GM18861 (cell line): ENCODE measurements around the gene NPHP4.

Source experiments
- ATAC-seq: cut with Tn5 transposase; IDR thresholded peaks from one replicate; pipeline ENCODE4 v1.9.1; 2021; ENCODE audit not compliant: unreplicated experiment

Gene NPHP4

DNA sequence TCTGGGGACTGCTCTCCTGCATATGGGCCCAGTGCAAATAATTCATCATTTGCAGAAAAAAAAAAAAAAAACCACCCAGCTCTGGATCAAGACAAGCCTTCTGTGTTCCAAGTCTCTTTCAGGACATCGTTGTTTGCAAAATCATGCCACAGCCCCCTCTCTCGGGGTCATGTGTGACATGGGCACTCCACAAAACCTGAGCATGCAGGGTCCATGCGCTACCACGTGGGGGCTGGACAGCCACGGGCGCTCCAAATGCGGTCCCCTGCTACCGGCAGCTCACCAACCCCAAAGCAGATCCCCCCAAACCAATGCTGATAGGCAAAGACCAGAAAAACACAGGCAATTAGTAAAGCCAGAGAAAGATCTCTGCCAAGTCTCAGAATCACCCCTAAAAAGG, 17.6 kb downstream of the NPHP4 start:
- no peak for ATAC-seq

DNA sequence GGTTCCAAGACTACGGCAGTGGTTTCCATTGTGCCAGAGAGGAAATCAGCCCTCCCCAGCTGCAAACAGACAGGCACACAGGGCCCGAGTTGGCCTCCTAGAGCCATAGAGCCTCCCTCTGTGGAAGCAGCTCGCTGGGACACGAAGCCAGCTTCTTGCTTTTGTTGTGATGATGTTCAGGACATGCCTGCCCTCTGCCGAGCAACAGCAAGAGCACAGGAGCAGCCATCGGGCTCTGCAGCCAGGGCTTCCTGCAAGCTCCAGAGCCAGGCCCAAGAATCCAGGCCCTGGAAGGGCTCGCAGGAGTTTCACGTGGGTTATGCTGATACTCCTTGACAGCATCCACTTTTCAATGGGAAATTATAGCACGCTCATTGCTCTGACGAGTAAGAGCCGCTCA, 18.5 kb downstream of the NPHP4 start:
- ATAC-seq = no peak

DNA sequence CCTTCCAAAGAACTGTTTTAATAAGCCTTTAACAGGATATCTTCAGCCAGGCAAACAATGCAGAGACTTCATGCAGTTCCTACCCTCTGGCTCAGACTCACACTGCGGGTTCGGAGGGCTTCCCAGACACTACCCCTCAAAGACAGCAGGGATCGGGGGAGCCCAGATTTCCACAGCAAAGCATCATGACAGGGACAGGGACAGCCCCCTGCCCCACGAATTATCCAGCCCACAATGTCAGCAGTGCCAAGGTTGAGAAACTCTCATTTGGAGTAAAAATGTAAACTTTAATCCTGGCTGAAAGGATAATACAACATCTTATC, 20.1 kb downstream of the NPHP4 start:
- no peak for ATAC-seq

DNA sequence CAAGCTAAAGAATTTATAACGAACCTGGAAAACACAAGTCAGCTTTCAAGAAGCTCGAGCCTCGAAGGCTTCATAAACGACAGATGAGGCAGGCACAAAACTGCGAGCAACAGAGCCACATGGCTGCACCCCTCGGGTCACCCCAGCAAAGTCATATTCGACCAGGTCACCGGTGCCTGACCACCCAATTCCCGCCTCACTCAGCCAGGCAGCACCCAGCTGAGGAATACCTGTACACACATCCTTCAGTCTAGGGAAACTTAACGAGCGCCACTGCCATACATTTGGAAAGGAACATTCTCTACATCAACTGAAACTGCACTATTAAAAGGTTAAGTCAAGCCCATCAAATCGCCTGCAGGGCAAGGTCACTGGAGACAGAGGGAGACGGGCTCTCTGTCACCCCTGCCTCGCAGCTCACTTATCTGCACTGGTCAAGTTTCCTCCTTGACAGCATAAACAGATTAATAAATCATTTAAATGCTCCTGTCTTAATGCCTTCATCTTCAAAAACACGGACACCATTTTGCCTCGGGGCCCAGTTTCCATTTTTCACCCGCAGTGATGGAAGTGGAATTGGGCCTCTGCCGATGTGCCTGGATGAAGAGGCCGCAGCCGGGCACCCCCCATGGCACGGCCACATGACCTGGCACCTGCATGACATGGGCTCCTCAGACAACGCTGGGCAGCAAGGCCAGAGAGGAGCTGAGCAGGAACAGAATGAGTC, 20.6 kb downstream of the NPHP4 start:
- ATAC-seq = no peak

DNA sequence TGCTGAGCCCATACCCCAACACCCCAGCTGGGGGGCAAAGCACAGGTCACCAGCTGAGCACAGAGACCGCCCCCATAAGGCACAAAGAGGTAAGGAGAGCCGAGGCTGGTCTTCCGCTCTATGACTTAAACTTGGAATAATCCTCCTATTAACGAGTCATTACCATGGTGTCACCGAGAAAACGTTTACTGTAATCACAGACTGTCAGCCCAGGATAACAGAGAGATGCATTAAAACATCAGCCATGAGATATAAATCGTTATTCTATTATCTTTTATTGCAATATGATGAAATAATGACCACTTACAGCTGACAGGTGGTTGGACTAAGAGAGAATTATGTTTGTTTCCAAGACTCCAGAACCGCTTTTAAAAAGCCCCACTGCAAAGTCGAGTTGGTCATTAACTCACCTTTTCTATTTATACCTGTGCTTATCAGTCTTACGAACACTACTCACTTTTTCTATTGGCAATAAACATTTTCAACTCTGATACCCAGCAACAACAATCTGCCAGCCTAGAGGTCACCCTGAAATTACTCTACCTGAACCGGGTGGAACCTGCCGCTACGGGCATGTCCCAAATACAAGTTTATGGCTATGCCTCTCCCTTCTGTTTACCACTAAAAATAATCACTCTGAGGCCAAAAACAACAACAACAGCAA, 21.5 kb downstream of the NPHP4 start:
- no peak for ATAC-seq

DNA sequence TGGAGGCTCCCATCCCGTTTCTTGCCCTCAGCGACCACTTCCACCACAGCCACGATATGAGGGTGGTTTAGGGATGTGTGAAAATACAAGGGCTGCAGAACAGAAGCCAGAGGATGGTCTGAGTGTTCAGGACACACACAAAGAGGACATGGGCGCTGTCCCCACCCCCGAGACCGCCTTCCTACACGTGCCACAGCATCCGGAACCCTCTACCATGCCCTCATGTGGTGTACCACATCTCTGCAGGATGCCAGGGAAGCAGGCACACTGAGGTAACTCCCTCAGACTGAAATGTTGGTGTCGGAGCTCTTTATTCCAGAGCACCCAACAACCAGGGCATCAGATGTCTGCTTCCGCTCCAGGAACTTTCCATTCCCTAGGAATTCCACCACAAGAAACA, 23.1 kb downstream of the NPHP4 start:
- ATAC-seq = no peak

DNA sequence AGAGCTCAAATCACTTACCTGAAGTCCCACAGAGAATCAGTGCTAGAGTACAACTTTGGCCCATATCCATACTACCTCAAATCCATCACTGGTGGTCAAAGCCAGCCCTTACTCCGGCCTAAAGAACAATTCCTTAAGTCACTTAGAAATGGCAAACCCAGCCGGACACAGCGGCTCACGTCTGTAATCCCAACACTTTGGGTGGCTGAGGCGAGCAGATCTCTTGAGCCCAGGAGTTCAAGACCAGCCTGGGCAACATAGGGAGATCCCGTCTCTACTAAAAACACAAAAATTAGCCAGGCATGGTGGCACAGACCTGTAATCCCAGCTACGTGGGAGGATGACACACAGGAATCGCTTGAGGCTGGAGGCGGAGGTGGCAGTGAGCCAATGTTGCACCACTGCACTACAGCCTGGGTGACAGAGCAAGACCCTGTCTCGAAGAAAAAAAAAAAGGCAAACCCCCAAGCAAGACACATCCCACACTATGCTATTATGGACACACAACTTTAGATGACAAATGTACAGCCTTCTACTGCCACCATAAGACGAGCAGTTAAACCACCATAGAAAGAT, 24.0 kb downstream of the NPHP4 start:
- no peak for ATAC-seq

DNA sequence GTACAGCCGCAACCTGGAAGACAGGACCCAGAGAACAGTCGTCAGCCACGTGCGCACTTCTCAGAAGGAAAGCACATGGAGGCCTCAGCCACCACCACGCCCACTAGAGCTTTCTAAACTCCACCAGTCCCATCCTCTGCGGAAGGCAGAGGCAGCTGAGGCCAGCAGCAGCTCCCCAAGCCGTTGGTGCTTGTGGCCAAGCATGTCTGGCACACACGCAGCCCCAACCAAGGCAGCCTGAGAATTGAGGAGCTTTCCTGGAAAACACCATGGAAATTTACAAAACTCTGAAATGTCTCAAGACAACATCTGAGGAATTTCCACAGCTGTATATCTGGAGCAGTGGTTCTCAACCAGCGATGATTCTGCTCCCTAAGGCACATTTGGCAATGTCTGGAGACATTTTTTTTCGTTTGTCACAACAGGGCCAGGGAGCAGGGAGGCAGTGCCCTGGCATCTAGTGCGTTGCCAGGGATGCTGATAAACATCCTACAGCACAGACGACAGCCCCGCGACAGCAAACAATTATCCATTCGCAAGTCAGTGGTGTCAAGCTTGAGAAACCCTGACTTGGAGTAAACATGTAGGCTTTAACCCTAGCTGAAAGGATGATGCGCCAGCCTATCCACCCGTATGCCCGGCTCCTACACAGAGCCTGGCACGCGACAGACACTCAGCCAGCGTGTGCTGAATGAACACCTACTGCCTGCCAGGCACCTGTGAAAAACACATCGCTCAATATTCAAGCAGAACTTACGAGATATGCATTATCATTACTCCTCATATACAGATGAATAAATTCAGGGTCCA, 24.7 kb downstream of the NPHP4 start:
- no peak for ATAC-seq

DNA sequence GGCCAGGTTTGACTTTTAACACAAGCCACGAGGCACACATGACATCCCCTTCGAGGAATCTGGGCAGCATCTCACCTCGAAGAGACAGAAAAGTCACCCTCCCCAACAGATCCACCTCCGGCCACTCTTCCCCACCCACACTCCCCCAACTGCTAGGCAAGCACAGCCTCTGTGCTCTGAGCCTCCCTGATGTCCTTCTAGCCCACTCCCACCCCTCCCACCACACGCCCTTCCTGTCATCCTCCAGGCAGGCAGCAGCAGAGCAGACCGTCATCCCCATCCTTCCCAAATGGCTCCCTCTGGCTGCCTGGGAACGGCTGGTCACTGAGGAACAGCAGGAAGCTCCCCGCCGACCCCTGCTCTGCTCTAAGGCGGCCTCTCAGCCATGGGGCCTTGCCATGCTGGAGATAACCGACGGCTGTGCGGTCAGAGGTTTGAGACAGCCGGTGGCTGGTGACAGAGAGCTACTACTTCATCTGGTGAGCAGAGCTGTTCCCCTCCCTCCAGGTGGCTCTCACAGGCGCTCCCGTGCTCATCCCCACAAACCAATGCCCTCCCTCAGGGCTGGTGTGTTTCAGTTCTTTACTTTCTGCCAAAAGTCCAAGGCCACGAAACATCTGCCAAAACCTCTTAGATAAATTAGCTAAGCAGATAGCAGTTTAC, 25.6 kb downstream of the NPHP4 start:
- ATAC-seq = no peak

DNA sequence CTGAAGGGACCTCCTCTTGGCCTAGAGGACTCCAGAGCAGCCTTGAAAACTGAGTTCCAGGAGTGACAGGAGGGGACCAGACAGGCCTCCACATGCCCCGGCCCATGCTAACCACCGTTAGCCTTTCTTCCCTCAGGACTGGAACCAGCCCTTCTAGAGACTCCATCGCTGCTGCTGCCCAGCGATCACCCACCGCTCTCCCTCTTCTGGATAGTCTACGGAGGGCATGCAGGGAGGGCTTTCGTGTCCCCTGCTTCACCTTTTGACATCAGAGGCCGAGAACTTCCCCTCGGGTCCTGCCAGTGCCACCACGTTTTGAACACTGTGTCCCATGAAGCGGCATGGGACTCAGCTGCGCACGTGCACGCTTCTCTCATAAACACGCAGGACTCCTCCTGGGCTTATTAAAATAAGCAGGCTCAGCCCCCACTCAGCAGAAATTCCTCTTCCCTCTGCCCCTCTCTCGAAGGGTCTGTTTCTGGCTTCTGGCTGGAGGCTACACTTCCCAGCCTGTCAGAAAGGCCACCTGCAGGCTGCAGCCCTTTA, 26.6 kb downstream of the NPHP4 start:
- no peak for ATAC-seq

DNA sequence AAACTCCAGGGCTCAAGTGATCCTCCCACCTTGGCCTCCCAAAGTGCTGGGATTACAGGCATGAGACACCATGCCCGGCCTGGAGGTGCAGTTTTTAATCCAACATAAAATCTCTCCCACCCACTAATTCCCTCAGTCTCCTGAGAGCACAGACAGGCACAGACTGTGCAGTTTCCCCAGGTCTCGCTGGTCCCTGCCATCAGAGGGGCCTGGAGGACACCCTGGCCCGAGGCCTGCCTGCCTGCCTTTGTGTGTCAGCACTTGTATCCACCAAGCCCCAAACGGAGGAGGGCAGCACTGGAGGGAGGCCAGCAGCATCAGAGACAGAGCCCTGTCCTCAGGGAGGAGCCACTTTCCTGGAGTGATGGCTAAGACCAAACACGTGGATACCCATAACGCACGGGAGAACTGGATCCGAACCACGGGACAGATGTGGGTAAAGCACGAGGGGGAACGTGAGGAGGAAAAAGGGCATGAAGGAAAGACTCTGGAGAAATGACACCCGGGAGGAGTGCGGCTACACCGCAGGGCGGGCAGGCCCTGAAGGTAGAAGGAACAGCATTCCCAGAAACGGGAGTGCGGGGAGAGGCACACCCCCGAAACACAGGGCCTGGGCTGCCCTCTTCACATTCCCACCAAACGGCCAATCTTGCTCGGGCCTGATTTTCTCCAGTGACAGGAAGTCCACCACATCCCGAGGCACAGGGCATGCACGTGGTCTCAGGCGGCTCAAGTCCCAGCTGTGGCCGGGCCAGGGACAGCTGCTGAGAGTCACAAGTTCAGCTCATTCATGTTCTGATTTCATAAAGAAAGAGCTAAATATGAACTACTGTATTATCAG, 29.7 kb downstream of the NPHP4 start:
- no peak for ATAC-seq

DNA sequence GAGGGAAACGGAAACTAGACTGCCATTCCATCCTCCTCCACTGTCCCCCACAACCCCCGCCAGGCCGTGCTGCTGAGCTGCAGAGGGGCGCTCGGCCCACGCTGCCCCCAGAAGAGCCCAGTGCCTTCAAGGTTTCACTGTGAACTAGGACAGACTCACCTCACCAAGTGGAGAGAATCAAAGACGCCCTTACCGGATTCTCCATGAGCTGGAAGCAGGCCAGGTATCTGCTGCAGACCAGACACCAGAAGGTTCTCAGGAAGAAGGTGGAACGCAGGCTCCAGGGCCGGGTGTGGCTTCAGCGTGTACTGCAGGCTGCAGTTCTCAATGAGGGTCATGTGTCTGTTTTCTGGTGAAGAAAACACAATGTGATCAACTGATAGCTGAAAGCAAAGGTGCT, 30.6 kb downstream of the NPHP4 start:
- ATAC-seq = no peak

DNA sequence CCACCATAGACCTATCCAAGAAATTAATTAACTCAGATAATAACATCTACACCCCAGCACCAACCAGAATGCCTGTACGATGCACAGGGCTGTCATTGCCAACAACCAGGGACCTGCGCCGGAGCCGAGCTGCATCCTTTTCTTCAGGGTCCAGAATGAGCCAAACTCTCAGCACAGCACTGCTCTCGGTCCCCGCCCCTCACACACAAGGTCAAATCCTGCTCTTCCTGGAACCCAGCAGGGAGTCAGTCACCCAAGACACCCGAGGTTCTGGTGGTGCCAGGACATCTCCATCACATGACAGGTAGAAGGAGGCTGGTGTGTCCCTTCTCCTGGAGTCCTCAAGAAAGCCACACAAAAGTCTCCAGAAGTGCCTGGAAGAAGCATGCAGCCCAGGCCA, 31.9 kb downstream of the NPHP4 start:
- no peak for ATAC-seq

DNA sequence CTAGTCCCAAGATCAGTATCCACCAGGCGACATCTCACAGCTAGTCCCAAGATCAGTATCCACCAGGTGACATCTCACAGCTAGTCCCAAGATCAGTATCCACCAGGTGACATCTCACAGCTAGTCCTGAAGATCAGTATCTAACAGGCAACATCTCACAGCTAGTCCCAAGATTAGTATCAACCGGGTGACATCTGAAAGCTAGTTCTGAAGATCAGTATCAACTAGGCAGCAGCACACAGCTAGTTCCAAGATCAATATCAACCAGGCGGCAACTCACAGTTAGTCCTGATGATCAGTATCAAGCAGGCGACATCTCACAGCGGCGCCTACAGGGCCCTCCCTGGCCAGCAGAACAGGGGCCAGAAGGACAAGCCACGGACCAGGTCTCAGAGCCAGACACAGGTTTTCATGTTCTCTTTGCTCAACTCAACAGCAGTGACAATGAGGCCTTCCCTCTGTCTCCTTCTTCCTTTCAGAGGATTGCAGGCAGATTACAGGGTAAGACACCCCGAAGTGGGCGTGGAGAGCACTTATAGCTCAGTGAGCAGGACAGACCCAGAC, 32.5 kb downstream of the NPHP4 start:
- no peak for ATAC-seq

DNA sequence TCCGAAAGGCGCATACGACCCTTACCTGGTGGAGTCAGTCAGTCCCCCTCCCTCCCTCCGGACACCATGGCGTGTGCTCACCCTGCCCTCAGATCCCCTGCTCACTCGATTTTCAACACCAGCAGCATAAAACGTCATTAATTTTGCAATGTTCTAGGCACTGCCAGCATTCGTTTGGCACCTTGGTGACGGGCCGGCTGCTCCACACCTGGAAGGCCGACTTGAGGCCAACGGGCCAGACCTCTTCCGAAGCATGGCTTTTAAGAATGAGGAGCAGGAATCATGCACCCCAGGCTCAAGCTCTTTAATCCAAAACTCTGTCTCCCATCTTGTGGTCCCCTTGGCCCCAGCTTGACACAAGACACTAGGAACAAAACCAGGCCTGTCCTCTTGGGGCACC, 33.1 kb downstream of the NPHP4 start:
- no peak for ATAC-seq

DNA sequence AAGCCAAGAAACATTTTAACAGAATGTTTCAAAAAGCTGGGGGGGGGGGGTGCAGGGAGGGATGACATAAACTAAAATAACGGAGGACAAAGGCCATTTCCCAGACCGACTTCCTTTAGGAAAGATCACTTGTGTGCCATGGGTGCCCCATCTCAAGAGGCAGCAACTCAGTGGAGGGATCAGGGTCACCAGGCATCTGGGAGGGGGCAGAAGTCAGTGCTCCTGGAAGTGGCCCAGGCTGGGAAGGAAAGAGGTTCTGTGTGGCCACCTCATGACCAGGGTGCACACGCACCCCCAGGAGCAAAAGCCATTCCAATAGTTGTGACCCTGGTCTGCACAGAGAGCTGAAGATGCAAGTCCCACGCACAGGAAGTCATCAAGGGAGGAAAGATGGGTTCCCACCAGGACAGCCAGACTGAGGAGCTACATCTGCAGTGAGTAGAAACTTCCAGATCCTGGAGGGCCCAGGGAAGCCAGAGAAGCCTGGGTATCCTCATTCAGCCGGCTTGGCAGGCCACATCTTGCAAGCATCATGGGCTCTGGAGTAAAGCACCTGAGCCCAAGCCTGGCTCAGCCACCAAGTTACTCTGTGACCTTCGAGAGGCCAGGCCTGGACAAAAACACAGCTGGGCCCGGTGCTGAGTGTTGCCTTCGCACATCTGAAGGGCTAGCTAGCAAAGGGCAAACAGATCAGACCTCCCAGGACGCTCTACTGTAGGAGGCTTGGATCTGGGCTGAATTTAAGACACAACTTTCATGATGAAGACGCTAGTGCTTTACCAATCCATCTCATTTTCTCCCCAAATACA, 36.0 kb downstream of the NPHP4 start:
- ATAC-seq = no peak

DNA sequence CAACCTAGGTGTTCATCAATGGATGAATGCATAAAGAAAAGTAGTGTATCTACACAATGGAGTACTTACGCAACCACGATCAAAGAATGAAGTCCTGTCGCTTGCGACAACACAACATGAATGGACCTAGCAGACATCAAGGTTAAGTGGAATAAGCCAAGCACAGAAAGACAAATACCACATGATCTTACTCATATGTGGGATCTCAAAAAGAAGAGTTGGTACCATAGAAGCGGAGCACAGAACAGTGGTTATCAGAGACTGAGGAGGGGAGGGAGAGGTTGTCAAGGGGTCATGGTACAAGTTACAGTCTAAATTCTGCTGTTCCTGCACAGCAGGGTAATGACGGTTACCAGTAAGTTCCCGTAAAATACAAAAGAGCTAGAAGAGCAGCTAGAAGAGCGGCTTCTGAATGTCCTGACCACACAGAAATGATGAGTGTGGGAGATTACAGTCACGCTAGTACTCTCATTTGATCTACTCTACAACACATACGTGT, 36.7 kb downstream of the NPHP4 start:
- no peak for ATAC-seq

DNA sequence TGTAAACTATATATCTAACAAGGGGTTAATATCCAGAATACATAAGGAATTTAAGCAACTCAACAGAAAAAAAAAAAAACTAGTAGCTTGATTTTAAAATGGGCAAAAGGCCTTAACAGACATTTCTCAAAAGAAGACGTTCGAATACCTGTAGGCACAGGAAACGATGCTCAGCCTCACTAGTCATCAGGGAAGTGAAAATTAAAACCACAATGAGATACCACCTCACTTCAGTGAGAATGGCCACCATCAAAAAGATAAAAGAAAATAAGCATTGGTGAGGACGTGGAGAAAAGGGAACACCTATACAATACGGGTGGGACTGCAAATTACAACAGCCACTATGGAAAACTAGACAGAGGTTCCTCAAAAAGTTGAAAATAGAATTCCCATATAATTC, 37.3 kb downstream of the NPHP4 start:
- ATAC-seq = no peak

DNA sequence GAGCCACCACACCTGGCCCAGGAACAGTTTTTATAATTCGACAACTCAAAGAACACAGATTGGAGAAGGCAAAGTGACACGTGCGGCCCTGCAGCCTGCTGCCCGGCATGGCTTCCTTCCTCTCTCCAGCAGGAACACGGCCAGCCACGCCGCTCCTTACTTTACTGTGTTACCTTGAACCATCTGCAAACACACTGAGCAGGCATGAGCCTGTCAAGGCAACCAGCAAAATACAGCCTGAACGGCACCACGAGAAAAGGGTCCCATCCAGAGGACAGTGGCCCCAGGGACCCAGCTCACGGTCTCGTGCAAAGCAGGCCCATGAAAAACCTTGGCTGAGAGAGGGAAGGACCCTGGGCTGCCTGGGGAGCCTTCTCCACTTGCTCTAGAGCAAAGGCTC, 38.8 kb downstream of the NPHP4 start:
- no peak for ATAC-seq
